GM21360 (cell line): ENCODE measurements around the gene AP4S1.

Experiments
- ATAC-seq: cut with Tn5 transposase; IDR thresholded peaks from one replicate; pipeline ENCODE4 v1.9.1; 2021; ENCODE audit warnings: mild to moderate bottlenecking, moderate library complexity; ENCODE audit not compliant: unreplicated experiment

Gene AP4S1

GRCh38 chr14:31025367-31026076 lies at the start of gene AP4S1:
Gene AP4S1 (plus strand): TSS chr14:31025649. CDS start chr14:31066197, 40,548 bp downstream.
- ATAC-seq, result peak; percentile 15

GRCh38 chr14:30977752-30978151 lies 47.7 kb upstream of the AP4S1 start:
- ATAC-seq, result no peak

GRCh38 chr14:30980106-30980704 lies 45.2 kb upstream of the AP4S1 start:
- peak; percentile 69 for ATAC-seq

- no peak for ATAC-seq
Measured at GRCh38 chr14:30980980-30981379, 44.5 kb upstream of the AP4S1 start.

- ATAC-seq, result no peak
Measured at GRCh38 chr14:30982533-30982932, 42.9 kb upstream of the AP4S1 start.

- no peak for ATAC-seq
Measured at GRCh38 chr14:30983858-30984257, 41.6 kb upstream of the AP4S1 start.

- ATAC-seq, result no peak
Measured at GRCh38 chr14:30985796-30986195, 39.7 kb upstream of the AP4S1 start.

- ATAC-seq, result no peak
Measured at GRCh38 chr14:30988509-30988908, 36.9 kb upstream of the AP4S1 start.

- no peak for ATAC-seq
Measured at GRCh38 chr14:30990770-30991169, 34.7 kb upstream of the AP4S1 start.

GRCh38 chr14:30991408-30991807 lies 34.0 kb upstream of the AP4S1 start:
- no peak for ATAC-seq

GRCh38 chr14:30993071-30993470 lies 32.4 kb upstream of the AP4S1 start:
- no peak for ATAC-seq

GRCh38 chr14:30994681-30995620 lies 30.5 kb upstream of the AP4S1 start:
- ATAC-seq, result peak; percentile 54

- no peak for ATAC-seq
Measured at GRCh38 chr14:30995689-30996088, 29.8 kb upstream of the AP4S1 start.

GRCh38 chr14:30996892-30997659 lies 28.4 kb upstream of the AP4S1 start:
- no peak for ATAC-seq

- ATAC-seq, result no peak
Measured at GRCh38 chr14:30998100-30998706, 27.2 kb upstream of the AP4S1 start.

- no peak for ATAC-seq
Measured at GRCh38 chr14:30999038-30999773, 26.2 kb upstream of the AP4S1 start.

GRCh38 chr14:31000629-31001338 lies 24.7 kb upstream of the AP4S1 start:
- ATAC-seq, result no peak

GRCh38 chr14:31001339-31001658 lies 24.1 kb upstream of the AP4S1 start:
- ATAC-seq, result no peak

GRCh38 chr14:31003284-31003683 lies 22.2 kb upstream of the AP4S1 start:
- no peak for ATAC-seq
